ENCODE data around the gene SLC35A4.

SLC35A4 gene, protein sequence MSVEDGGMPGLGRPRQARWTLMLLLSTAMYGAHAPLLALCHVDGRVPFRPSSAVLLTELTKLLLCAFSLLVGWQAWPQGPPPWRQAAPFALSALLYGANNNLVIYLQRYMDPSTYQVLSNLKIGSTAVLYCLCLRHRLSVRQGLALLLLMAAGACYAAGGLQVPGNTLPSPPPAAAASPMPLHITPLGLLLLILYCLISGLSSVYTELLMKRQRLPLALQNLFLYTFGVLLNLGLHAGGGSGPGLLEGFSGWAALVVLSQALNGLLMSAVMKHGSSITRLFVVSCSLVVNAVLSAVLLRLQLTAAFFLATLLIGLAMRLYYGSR

DNA sequence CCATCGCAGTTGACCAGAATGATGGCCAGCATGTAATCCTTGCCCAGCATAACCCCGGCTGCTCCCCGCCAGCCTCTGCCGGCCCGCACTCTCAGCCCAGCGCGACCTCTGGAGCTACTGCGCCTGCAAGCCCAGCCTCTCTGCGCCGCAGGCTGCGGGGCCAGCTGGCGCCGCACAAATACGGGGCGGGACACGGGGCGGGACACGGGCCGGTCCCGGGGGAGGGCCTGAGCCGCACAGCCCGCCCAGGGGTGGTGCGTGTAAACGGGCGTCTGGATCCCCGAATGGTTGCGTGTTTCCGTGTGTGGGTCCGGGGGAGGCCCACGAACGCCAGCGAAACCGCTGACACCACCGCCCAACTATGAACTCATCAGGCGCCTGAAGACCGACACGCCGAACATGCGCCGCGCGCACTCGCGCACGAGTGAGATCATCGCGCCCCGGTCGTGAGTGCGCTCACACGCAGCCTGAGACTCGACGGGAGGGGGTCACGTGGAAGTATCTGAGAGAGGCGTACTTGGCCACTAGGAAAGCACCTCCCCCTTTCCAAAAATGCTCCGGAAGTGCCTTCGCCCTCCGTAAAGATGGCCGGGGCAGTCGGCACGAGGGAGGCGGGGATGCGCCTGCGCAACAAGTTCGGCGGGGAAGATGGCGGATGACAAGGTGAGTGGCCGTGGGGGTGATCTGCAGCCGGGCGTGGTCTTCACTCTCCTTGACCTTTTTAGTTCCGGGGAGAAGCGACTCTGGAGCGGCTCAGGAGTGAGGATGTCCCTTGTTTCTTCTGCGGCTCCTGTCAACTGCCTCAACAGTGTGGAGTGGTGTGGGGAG is at the start of gene SLC35A4, which contains the start of gene APBB3:
Gene SLC35A4, plus strand, starts transcription at position 633 of the 828 bp plus-strand sequence. CDS start 2,342 bp downstream, outside the sequence.
Gene APBB3, minus strand, starts transcription at position 403 of the 828 bp plus-strand sequence. Its CDS starts 353 bp downstream, at position 50.
- peak; percentile 89 to 90 for DNase-seq

DNA sequence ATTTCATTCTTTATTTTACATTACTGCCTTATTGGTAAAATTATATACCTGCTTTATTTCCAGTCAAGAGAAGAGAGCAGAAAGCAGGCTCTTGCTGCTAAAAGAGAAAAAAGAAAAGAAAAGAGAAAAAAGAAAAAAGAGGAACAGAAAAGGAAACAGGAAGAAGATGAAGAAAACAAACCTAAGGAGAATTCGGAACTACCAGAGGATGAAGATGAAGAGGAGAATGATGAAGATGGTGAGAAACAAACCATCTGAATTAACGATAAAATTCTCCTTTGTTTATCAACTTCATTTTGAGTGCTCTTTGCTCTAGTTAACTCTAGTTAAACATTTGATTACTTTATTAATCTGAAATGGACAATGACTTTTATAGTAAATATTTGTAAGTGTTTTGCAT is 40.6 kb upstream of the SLC35A4 start:
- no peak for DNase-seq

DNA sequence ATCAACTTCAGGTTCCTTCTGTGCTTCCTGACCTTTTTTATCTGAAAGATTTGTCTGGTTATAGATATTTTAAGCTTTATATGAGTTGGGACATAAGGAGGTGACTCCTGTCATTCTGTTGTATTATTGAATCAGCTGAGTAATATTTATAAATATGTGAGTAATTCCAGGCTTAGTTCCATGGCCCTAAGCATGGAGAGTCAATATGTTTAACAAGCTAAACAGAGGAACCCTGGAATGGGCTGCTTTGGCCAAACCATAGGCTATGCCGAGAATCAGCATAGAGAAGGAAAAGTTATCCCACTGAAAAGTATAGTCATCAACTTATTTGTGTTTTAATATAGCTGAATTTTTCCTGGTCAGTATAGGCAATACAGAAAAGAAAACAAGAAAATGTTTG is 24.4 kb upstream of the SLC35A4 start:
- DNase-seq, result no peak

DNA sequence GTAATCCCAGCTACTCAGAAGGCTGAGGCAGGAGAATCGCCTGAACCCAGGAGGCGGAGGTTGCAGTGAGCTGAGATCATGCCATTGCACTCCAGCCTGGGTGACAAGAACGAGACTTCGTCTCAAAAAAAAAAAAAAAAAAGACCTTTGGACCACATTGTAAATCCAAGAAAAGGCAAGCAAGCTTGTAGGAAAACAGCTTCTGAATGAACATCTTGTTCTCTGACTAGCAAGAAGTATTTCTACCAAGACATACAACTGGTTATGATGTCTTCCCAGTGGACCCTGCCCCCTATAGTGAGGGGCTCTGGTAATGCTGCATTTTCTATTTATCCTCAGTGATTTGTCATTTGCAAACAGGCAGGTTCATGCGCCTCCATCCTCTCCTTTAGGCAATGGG is 21.7 kb upstream of the SLC35A4 start:
- no peak for DNase-seq

DNA sequence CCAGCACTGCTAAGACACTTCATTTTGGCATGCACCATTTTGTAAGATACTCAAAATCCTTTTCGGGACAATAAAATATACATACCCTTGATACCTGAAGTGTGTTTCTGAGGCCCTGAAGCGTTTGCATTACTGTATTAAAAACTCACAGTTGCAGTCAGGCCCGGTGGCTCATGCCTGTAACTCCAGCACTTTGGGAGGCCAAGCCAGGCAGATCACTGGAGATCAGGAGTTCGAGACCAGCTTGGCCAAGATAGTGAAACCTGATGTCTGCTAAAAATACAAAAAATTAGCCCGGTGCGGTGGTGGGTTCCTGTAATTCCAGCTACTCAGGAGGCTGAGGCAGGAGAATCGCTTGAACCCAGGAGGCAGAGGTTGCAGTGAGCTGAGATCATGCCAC is 19.6 kb upstream of the SLC35A4 start:
- DNase-seq, result no peak

DNA sequence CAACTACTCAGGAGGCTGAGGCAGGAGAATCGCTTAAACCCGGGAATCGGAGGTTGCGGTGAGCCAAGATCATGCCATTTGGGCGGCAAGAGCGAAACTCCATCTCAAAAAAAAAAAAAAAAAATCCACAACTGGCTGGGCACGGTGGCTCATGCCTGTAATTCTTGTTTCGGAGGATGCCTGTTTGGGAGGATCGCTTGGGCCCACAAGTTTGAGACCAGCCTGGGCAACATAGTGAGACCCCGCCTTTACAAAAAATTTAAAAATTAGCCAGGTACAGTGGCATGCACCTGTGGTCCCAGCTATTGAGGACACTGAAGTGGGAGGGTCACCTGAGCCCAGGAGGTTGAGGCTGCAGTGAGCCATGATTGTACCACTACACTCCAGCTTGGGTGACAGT is 19.0 kb upstream of the SLC35A4 start:
- no peak for DNase-seq

DNA sequence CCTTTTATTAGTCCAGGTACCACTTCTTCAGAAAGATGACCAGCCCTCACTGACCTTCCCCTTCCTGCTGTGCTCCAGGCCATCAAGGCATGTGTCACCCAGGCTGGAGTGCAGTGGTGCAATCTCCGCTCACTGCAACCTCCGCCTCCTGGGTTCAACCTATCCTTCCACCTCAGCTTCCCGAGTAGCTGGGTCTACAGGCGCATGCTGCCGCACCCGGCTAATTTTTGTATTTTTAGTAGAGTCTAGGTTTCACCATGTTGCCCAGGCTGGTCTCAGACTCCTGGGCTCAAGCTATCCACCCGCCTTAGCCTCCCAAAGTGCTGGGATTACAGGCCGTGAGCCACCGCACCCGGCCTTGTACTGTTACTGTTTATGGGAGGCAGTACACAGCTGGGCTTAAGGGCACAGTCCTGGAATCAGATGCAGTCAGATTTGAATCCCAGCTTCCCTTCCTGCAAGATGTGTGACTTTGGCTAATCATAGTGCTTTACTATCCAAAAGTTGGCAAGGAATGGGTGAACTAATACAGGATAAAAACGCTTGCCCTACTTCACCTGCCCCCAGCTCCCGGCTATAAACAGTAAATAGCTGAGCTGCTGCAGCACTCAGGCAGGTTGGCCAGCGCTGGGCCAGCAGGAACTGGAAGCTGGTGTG is 17.6 kb upstream of the SLC35A4 start:
- DNase-seq, result no peak

DNA sequence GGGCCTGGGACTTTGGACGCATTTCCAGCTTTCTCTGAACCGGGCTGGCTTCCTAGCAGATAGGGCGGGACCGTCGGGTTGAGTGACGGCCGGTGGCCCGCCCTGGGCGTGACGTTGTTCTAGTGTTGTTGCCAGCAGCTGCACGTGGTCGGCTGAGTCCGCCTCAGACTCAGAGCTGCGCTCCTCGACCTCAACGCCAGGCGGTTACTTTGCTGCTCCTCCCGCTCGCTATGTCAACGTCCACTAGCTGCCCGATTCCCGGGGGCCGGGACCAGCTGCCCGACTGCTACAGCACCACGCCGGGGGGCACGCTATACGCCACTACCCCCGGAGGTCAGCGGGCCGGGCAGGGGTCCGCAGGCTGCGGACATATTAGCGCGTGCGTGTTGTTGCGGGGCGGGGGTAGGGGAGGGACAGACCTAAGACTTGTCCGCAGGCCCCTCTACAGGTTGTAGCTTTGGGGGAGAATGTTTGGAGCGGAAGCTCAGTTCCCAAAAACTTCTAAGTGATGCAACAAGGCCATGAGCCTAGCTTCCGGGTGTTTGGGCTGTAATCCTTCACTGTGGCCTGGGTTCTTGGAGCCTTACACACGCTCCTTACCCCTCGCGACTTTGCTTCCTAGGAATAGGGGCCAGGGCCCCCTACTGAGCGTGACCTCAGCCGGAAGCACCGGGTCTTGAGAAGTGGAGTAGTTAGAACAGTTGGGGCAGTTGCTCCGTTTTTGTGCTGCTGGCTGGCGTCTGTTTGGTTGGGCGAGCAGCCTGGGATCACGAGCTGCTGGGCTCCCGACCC is 16.9 kb upstream of the SLC35A4 start, which contains the start of gene EIF4EBP3:
Gene EIF4EBP3, plus strand, starts transcription at position 155 of the 792 bp plus-strand sequence. Its CDS starts 76 bp downstream, at position 231.
- no peak for DNase-seq

DNA sequence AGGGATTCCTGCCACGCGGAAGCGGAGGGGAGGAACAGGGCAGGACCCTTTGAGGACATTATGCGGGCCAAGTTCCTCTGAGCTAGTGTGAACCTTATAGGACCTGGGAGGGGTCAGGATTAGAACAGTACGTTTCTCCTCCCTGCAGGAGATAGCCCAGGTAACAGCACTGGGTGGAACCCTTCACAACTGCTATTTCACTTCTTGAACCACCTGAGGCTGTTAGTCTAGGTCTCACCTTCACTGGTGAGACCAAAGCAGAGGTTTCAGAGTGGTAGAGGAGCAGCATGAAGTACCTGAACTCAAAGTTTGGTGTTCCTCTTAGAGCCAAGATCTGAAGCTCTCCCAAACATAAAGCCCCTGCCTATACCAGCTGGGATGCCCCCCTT is 16.3 kb upstream of the SLC35A4 start:
- DNase-seq, result no peak

DNA sequence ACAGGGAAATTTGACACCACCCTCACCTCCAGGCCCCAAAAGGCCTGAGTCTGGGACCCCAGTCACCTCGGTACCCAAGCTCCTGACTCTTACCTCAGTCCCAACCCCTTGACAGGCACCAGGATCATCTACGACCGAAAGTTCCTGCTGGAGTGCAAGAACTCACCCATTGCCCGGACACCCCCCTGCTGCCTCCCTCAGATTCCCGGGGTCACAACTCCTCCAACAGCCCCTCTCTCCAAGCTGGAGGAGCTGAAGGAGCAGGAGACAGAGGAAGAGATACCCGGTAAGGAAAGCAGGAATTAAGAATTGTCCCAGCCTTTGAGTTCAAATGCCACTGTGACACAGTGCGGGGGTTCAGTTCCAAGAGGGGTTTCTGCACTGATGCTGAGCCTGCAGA is 15.8 kb upstream of the SLC35A4 start:
- no peak for DNase-seq

DNA sequence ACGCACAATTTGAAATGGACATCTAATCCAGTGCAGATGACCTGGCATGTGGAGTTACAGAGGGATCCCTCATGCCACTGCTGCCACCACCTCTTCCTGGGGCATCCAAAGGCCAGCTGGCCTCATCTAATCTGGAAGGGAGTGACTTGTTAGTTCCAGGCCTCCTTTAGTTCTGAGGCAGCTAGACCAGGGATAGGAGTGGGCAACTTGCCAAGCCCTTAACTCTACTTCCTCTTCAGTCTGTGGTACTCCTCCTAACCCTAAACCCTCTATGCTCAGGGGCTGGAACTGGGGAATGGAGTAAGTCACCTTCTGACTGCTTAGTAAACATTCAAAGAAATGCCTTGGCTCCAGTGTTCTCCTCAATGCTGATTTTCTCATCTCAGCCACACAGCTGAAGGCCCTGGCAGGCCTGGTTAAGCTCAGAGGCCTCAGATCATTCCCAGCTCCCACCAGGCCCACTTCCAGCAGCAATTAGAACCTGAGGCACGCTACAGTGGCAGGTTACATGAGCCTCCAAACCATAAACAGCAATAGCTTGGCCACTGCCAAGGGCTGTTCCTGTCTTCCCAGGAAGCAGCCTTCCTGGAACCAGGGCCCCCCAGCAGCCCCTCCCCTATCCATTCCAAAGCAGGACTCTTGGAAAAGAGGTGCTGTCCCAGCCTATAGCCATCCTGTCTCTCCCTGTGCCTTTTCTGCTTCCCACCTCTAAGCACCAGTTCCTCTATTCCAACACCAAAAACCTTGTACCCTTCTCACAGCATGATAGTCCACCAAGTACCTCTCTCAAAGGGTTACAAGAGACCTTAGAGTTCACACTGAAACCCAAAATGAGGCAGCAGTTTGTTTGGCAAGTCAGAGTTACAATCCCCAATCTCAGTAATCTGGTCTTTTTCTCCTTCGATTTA is 15.1 kb upstream of the SLC35A4 start:
- no peak for DNase-seq

DNA sequence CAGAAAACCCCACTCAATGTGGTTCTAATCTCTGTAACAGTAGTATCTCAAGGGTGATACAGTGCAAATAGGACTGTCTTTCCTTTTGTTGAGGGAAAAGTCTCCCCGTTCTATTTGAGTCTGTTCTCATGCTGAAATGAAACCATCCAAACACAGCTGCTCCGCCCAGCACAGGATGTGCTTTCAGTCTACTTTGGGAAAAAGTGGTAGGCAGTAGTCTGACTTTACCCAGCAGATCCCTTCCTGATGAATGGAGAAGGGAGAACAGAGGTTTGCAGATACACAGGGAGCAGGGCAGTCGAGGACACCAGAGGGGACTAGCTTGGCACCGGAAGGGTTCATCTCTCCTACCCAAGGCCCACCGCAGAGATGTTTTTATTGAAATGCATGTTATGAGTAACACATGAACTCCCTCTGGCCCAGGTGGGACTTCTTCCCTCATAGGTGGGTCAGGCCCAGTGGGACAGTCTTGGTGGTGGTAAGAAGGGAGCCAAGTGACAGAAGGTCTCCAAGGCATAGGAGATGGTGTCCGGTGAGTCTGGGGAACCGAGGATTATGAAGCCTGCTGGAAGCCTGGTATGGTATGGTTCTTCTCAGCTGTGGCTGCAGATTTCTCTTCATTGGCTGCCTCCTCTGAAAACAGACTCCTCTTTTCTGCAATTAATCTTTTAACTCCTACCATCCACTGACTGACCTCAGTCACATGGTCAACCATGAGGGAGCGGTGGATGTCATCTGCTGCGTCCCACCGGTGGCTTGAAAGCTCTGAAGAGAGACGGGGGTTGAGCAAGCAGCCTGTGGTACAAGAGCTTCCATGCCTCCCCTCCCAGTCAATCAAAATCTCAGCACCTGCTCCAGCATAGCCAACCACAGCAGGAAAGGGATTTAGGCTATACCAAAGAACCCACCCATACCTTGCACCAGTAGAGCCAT is 14.2 kb upstream of the SLC35A4 start:
- no peak for DNase-seq

DNA sequence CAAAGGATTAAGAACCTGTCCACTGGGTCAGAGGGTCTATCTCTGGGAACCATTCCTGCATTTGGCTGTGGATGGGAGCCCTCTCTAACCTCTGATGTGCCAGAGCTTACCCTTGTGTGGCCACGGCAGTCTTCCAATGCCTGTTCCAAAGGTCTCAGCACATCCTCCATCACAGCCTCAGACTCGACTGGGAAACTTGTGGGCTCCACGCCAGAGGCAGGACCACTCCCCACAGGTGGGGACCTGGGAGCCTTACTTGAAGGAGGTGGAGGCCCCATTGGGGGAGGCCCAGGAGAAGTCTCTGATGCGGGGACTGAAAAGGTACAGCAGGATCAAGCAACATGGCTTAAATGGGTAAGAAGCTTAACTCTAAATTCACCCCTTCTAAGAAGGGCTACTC is 12.8 kb upstream of the SLC35A4 start:
- DNase-seq, result no peak

DNA sequence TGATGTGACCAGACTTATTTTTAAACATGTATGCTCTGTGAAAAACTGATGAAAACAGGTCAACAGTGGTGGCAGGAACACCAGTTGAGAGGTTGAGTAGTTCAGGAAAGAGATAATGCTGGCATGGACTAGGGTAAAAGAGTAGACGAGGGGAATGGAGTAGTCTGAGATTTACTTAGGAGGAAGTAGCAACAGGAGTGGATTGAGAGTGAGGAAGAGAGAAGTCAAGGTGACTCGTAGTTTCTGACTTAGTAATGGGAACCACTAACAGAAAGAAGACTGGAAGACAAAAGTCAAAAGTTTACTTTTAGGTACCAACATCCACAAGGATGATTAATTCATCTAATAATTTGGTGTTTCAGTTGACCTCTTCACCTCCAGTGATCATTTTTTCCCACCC is 11.0 kb upstream of the SLC35A4 start:
- DNase-seq, result no peak

DNA sequence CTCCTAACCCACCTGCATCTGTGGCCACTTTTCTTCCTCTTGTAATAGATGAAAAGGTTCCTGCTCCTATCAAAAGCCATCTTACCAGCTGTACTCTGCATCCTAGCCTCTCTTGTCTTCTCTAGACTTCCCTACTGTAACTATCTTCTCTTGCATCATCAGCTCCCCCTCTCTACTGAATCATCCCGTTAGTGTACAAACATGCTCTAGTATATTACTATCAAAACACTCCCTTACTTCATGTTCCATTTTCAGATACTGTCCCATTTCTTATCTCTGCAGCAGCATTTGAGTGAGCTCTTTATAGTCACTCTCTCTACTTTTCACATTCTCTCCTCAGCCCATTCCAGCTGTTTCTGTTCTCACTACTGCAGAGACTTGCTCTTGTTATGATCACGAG is 10.2 kb upstream of the SLC35A4 start:
- DNase-seq, result no peak

DNA sequence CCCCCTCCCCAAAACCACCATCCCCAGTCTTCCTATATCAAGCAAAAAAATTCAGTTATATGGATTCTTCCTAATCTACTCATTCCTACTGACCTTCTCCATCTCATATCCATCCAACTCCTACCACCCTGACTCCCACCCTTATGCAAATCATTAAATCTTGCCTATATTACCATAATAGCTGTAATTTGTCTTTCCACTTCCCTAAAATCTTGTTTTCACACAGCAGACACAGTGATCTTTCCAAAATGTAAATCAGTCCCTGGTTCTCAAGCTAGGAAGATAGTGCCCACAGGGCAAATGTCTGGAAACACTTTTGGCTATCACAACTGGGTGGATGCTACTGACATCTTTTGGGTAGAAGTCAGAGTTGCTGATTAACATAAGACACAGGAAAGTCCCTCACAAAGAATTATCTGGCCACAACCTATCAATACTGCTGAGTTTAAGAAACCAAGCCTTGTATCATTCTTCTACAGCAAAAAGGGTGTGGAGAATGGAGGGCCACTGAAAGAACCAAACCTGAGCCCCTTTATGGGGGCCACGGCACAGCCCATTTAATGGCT is 8.8 kb upstream of the SLC35A4 start:
- DNase-seq, result no peak

DNA sequence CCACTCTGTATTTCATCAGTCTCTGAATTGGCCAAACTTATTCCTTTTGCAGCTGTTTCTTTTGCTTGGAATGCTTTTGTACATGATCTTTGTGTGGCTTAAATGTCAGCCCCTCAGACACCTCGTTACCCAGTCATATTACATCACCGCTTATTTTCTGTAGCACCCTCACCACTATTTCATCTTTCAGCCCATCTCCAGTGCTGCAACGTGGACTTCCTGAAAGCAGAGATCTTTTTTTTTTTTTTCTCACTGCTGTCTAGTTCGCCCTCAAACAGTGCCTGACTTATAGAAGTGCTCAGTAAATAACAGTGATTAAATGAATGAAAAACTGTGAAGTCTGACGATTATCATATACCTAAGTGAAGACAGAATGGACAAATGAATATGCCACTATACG is 8.2 kb upstream of the SLC35A4 start:
- no peak for DNase-seq

DNA sequence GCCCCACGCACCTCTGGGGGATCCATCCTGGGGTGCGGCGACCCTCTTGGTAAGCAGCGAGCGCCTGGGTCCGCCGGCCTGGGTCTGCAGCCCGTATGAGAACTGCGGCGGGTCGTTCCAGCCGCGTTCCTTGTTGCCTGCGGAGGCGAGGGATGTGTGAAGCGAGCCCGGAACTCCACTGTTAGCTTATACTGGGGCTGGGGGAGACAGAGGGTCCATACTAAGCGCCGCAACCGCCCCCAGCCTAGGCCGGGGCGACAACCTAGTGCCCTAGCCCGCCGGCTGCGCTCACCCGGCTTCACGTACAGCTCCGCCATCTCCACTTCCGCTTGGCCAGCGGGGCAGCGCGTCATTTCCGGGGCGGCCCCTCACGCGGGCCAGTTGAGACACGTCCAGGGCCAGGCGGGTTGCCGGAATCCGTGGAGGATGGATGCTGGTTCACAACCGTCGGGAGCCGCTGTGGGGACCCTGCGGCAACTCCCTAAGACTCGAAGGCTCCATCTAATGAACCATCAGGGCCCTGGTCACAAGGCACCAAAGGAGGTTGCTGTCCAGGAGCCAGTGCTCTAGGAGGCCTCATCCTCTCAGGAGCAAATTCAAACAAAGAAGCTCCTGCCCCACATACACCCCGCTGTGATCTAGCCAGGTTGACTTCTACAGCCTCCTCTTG is 7.4 kb upstream of the SLC35A4 start, which contains the start of gene SRA1:
Gene SRA1, minus strand, starts transcription at position 338 of the 670 bp plus-strand sequence. Its CDS starts 21 bp downstream, at position 317.
- peak; percentile 67 to 75 for DNase-seq

DNA sequence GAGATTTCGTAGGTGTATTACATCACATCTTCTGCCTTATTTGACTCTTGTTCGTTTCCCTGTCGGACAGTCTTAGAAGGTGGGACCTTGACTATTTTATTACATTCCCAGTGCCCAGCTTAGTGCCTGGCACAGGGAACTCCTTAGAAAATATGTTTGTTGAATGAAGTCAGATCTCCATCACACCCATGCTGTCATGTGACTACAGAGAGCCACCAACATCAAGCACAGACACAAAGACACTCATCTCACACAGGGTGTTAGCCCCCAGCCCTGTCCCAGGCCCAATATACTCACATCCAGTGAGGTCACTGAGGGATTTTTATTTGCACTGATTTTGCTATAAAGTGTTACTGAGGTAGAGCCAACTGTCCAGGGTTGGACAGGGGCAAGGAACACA is 6.7 kb upstream of the SLC35A4 start:
- DNase-seq, result no peak

Data from NCI-H1930 (cell line).